Placental epithelial cell (primary cell): ENCODE results near the gene ACSF2. TPM values are rescaled to one million over a fixed set of nuclear protein-coding genes. Genes with fewer than 3 reads are reported as not detected.

Experiments used
- small RNA-seq: library from RNA; depleted of rRNA; stranded (forward); fragments of <200 nt; gene quantifications from one replicate; pipeline ENCODE3, GENCODE V24; 2012
- total RNA-seq: library from RNA; depleted of rRNA; stranded (reverse); fragments of >200 nt; gene quantifications from 2 replicates; pipeline ENCODE4 v1.2.3, GENCODE V29; 2012

ACSF2 gene
- 134 and 168 TPM in 2 replicates for total RNA-seq

GRCh38 chr17:50425682-50426471 lies at the start of gene ACSF2:
TSS of gene ACSF2 (plus strand) at chr17:50426218. CDS start at chr17:50426262, 44 bp downstream.

DNA sequence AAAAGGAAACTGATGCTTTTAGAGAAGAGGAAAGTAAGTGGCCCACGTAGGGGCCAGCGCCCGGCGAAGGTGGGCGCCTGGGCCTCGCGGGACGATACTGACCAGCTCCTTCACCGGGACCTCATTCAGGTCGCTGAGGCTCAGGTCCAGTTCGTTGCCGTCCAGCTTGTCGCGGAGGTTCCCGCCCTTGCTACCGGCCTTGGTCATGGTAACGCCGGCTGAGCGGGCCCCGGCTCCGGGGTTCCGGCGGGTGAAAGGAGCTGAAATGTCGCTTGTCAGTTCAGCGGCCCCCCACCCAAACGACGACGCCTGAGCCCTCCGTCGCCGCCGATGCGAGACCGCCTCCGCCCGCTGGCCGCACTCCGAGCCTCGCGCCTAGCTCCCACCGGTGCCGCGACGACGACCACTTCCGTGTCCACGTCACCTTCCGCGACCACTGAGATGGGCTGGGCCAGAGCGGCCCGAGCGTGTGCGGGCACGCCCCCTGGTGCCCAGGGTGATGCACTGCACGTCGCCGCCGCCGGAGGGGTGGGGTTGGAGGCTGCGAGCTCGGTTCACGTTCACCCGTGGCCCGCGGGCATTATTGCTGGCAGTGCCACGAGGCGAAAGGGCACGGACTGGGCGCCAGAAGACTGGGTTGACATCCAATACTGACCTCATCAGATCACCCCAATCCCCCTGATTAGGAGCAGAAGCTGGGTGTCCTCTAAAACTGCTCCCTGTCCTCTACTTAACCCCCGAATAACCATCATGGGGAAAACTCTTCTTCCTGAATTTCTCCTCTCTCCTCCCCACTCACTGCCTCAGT lies 28.7 kb upstream of the ACSF2 start, which contains the start of gene LRRC59:
Gene LRRC59 (minus strand): TSS at position 413 of the 808 bp plus-strand sequence. CDS start 206 bp downstream, at position 207.

DNA sequence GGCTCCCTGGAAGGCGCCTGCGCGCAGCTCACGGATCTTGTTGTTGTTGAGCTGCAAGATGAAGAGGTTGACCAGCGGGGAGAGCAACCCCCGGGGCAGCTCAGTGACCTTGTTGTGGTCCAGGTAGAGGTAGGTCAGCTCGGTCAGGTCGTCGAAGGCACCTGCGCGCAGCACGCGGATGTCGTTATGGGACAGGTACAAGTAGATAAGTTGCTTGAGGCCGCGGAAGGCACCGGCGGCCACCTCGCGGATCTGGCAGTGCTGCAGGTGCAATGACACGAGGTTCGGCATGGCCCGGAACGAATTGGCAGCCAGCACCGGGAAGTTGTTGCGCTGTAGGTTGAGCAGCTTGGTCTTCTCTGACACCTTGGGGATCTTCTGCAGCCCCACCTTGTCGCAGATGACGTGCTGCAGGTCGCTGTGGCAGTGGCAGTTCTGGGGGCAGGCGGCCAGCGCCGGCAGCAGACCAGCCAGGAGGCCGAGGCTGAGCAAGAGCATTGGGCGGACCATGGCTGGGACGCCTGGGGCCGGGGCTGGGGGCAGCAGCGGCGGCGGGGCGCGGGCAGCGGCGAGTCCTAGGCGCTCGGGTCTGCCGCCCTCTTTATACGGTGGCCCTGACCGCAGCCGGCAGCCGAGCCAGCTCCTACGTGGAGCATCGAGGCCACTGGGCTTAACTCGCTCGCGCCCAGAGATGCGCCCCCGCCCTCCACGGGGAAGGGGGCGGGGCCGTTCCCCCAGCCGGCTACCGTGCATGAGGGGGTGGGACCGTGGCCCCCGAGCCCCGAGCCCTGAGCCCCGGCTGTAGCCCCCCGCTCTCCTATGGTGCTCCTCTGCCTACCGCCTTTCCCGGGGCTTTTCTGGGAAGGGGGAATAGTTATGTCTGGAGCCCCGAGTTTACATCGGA lies 42.5 kb downstream of the ACSF2 start, which contains the start of gene CHAD:
Gene CHAD (minus strand): TSS at position 577 of the 904 bp plus-strand sequence. CDS start 67 bp downstream, at position 510.

GRCh38 chr17:50478391-50479381 lies 52.7 kb downstream of the ACSF2 start, which contains the start of gene RSAD1:
TSS of gene RSAD1 (plus strand) at chr17:50478860. CDS start at chr17:50478885, 25 bp downstream.

DNA sequence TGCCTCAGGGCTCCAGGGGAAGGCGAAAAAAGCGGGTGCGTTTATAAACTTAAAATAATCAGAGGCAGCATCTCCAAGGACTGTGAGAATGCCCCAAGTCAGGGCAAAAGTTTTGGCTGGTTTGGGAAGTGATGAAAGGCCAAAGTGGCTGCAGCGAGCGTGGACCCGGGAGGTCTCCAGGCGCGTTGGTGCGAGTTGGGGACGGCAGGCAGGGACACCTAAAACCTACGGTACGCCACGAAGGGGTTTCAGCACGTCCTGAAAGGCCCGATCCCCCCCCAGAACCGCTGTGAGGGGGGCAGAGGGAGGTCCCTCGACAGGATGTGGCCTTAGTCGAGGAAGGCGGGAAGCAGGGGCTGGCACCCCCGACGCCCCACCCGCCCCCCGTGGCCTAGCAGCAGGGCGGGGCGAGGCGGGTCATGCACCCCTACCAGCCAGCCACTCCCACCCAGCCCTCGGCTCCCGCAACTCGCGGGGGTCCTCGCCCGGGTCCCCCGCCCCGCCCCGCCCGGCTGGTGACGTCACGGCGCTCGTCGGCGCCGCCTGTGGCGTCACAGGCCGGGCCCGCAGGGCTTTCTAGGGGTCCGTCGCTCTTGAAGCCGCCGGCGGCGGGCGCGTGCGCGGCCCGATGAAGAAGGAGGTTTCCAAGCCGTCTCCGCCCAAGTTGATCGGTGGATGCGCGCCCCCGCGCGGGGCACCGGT lies 82.0 kb downstream of the ACSF2 start, which contains the start of gene MYCBPAP:
Gene MYCBPAP (plus strand): TSS at position 569 of the 702 bp plus-strand sequence. CDS start 236 bp downstream, outside the sequence.

Small RNAs within 50 kb of the gene (small RNA-seq; reads per million reads assigned to genes)
- not detected for gene RF00019

Other genes starting within 250 kb of the ACSF2 start
- 2,103 and 2,834 TPM in 2 replicates for gene COL1A1, start 224.6 kb upstream of the ACSF2 start, total RNA-seq
- gene TMEM92, start 151.8 kb upstream of the ACSF2 start, total RNA-seq: 0.39 and 1.2 TPM in 2 replicates
- 48.3 and 56.2 TPM in 2 replicates for gene XYLT2, start 80.1 kb upstream of the ACSF2 start, total RNA-seq
- 38.1 and 50.1 TPM in 2 replicates for gene MRPL27, start 53.0 kb upstream of the ACSF2 start, total RNA-seq
- 1.2 and 2.4 TPM in 2 replicates for gene EME1, start 53.0 kb upstream of the ACSF2 start, total RNA-seq
- 80.9 and 216 TPM in 2 replicates for gene LRRC59, start 28.7 kb upstream of the ACSF2 start, total RNA-seq
- gene CHAD, start 42.7 kb downstream of the ACSF2 start, total RNA-seq: not detected in 2 replicates
- gene RSAD1, start 52.6 kb downstream of the ACSF2 start, total RNA-seq: 18.8 and 23.9 TPM in 2 replicates
- 0.11 and 2.0 TPM in 2 replicates for gene MYCBPAP, start 82.2 kb downstream of the ACSF2 start, total RNA-seq
- 40.0 and 57.5 TPM in 2 replicates for gene EPN3, start 106.5 kb downstream of the ACSF2 start, total RNA-seq
- 59.0 and 78.1 TPM in 2 replicates for gene SPATA20, start 121.0 kb downstream of the ACSF2 start, total RNA-seq
- under 0.01 TPM in 1 of 2 replicates, not detected in the other for gene CACNA1G, start 134.5 kb downstream of the ACSF2 start, total RNA-seq
- 0.39 and 0.43 TPM in 2 replicates for gene ABCC3, start 208.7 kb downstream of the ACSF2 start, total RNA-seq